CD8-positive, alpha-beta memory T cell (primary cell): ENCODE data around the gene CEP43. TPM values are rescaled to one million over a fixed set of nuclear protein-coding genes. Genes with fewer than 3 reads are reported as not detected.

Experiments
- CTCF ChIA-PET: fragments of 350-600 bp; sonication (Branson Sonifier 250); formaldehyde crosslinking; loops from one replicate; lab custom pipeline; 2021; ENCODE audit warnings: antibody characterized with exemption; lab: Charles Lee
- POLR2A ChIA-PET: fragments of 350-600 bp; sonication (Branson Sonifier 250); formaldehyde crosslinking; loops from one replicate; lab custom pipeline; 2021; ENCODE audit warnings: antibody characterized with exemption; lab: Charles Lee
- DNase-seq, 5 donors: peaks; one replicate each; pipeline versions ENCODE4 v3.0.0 to v3.0.0-alpha.2; 2020 to 2022; ENCODE audit warnings: mixed read lengths in 1 of 5
- H3K27ac ChIP-seq: one replicate; pipeline ENCODE4 v1.7.0; 2013; ENCODE audit warnings: low read depth, mild to moderate bottlenecking, low read length, moderate library complexity
- H3K27me3 ChIP-seq: 2 replicates; pipeline ENCODE4 v1.7.0; 2013; ENCODE audit warnings: low read length, mild to moderate bottlenecking; ENCODE audit not compliant: insufficient read depth, poor library complexity, severe bottlenecking
- H3K36me3 ChIP-seq: 2 replicates; pipeline ENCODE4 v1.7.0; 2013; ENCODE audit warnings: mild to moderate bottlenecking, low read length, moderate library complexity; ENCODE audit not compliant: insufficient read depth
- H3K4me1 ChIP-seq: 2 replicates; pipeline ENCODE4 v1.7.0; 2013; ENCODE audit warnings: mild to moderate bottlenecking, low read length, moderate library complexity; ENCODE audit not compliant: insufficient read depth
- H3K4me3 ChIP-seq: 2 replicates; pipeline ENCODE4 v1.7.0; 2013; ENCODE audit warnings: mild to moderate bottlenecking, low read length
- H3K9me3 ChIP-seq: 2 replicates; pipeline ENCODE4 v1.7.0; 2013; ENCODE audit warnings: mild to moderate bottlenecking, low read length
- H3K27ac Mint-ChIP-seq, 8 donors: one replicate each; pipeline ENCODE4 v1.8.0; 2020 to 2021; ENCODE audit warnings: mixed read lengths in 8 of 8, mild to moderate bottlenecking in 6 of 8, inconsistent platforms in 3 of 8, moderate library complexity in 3 of 8
- H3K27me3 Mint-ChIP-seq, 2 donors: one replicate each; pipeline ENCODE4 v1.8.0; 2020 to 2021; ENCODE audit warnings: mixed read lengths in 2 of 2, mild to moderate bottlenecking in 1 of 2, moderate library complexity in 1 of 2
- H3K36me3 Mint-ChIP-seq, 3 donors: one replicate each; pipeline ENCODE4 v1.8.0; 2020 to 2021; ENCODE audit warnings: mixed read lengths in 3 of 3, inconsistent platforms in 1 of 3, mild to moderate bottlenecking in 1 of 3
- H3K4me1 Mint-ChIP-seq, 3 donors: one replicate each; pipeline ENCODE4 v1.8.0; 2020 to 2021; ENCODE audit warnings: mixed read lengths in 3 of 3, inconsistent platforms in 1 of 3, mild to moderate bottlenecking in 1 of 3
- H3K4me3 Mint-ChIP-seq, 7 donors: one replicate each; pipeline ENCODE4 v1.8.0; 2020 to 2021; ENCODE audit warnings: mixed read lengths in 7 of 7, mild to moderate bottlenecking in 6 of 7, moderate library complexity in 4 of 7, inconsistent platforms in 2 of 7
- H3K9me3 Mint-ChIP-seq, 5 donors: one replicate each; pipeline ENCODE4 v1.8.0; 2020 to 2022; ENCODE audit warnings: mixed read lengths in 5 of 5, mild to moderate bottlenecking in 3 of 5, moderate library complexity in 2 of 5, inconsistent platforms in 1 of 5
- polyA plus RNA-seq: library from polyadenylated mRNA; unstranded; fragments of 300-500 nt; fragmentation: Illumina TruSeq; gene quantifications from one replicate; pipeline ENCODE4 v1.2.3, GENCODE V29; 2021
- total RNA-seq, 2 experiments: library from RNA; stranded (reverse); gene quantifications; one replicate each; pipeline ENCODE4 v1.2.3, GENCODE V29; 2021

The CEP43 gene
- total and polyA plus RNA-seq, 3 experiments from 2014 or later, result 6.8 to 29.5 (median 26.4) TPM

DNA sequence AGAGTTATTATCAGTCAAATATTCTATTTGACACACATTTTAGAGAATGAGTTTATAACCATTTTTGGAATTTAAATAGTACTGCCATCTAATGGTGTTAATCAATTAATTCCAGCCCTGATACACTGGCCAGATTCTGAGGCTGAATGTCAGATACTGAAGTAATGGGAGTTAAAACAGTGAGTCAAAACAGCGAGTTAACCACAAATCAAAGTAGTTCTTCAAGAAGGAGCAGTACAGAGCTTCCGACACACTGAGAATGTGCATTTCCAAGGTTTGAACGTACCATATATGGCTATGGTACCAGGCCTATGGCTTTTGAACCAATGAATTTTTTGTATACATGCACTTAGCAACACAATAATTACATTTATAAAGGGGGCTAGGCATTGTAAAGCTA lies 11.3 kb upstream of the CEP43 start:
- Histone ChIP-seq H3K4me1 (peaks cover 10% of the 10 kb centered on the region), H3K27ac (no peak overlapping the region), H3K27me3 (no peaks in the 10 kb centered on the region), H3K4me3 (no peak overlapping the region), H3K36me3 (no peaks in the 10 kb centered on the region), H3K9me3 (no peaks in the 10 kb centered on the region)
- ChIA-PET CTCF (interaction anchor here (0.9 to 5.0 kb wide), 11 partner anchors 15 to 361 kb away, joined by 3 to 46 read pairs (median 14); partner anchors contain the start of genes RNASET2 and RPS6KA2), POLR2A (interaction anchor here (0.7 to 1.7 kb wide), 2 partner anchors 11 to 38 kb away, joined by 3 to 4 read pairs; partner anchors contain the start of gene CEP43)
- Mint-ChIP-seq H3K36me3 (peaks cover 0 to 6% (median 2%) of the 10 kb centered on the region in 3 donors), H3K27ac (no peak overlapping the region), H3K4me3 (no peak overlapping the region), H3K9me3 (no peaks in the 10 kb centered on the region), H3K4me1 (peaks cover 7 to 17% (median 12%) of the 10 kb centered on the region in 3 donors), H3K27me3 (peaks cover 0 to 2% of the 10 kb centered on the region in 2 donors)
- DNase-seq, result no peak

- no peak for DNase-seq
- Mint-ChIP-seq H3K27me3 (no peaks in the 10 kb centered on the region), H3K36me3 (peaks cover 0 to 7% (median 2%) of the 10 kb centered on the region in 3 donors), H3K9me3 (no peaks in the 10 kb centered on the region), H3K4me1 (peaks cover 7 to 17% (median 12%) of the 10 kb centered on the region in 3 donors), H3K27ac (no peak overlapping the region), H3K4me3 (no peak overlapping the region)
- Histone ChIP-seq H3K27ac (no peak overlapping the region), H3K36me3 (no peaks in the 10 kb centered on the region), H3K4me1 (peaks cover 10% of the 10 kb centered on the region), H3K9me3 (no peaks in the 10 kb centered on the region), H3K27me3 (no peaks in the 10 kb centered on the region), H3K4me3 (no peak overlapping the region)
- ChIA-PET CTCF (interaction anchor here (0.9 to 5.0 kb wide), 14 partner anchors 9 to 362 kb away, joined by 3 to 46 read pairs (median 13); partner anchors contain the start of genes CEP43, RNASET2 and RPS6KA2), POLR2A (interaction anchor here (1.7 kb wide), 1 partner anchor 38 kb away, joined by 4 read pairs; no protein-coding TSS in a partner anchor)
Observed at GRCh38 chr6:166988674-166989201, 10.5 kb upstream of the CEP43 start.

DNA sequence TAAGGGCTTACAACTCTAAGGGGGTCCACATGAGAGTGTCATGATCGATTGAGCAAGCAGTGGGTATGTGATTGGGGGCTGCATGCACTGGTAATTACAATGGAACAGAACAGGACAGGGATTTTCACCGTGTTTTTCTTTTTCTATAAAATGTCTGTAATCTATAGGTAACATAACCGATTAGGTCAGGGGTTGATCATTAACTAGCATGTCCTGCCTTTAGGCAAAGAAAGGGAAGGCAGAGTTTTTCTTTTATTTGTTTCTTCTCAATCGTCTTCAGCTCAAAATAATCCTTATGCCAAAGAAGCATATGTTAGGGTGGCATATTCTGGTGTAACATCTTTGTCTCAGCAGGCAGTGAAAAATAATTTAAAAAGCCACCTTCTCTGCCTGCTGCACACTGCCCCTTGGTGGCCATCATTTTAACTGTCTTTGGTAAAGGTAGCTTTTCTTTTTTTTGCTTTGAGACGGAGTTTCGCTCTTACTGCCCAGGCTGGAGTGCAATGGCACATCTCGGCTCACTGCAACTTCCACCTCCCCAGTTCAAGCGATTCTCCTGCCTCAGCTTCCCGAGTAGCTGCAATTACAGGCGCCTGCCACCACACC lies 9.7 kb upstream of the CEP43 start:
- POLR2A ChIA-PET, result interaction anchor here (0.7 to 1.7 kb wide), 3 partner anchors 30 to 39 kb away, joined by 3 to 4 read pairs (median 4); partner anchors contain the start of gene RNASET2
- H3K9me3 ChIP-seq, result no peaks in the 10 kb centered on the region
- Mint-ChIP-seq H3K4me1 (peaks cover 7 to 17% (median 12%) of the 10 kb centered on the region in 3 donors), H3K27me3 (no peaks in the 10 kb centered on the region), H3K4me3 (no peak overlapping the region), H3K27ac (peak overlapping the region in 1 of 8 donors; percentile 62), H3K36me3 (peaks cover 0 to 10% (median 4%) of the 10 kb centered on the region in 3 donors), H3K9me3 (no peaks in the 10 kb centered on the region)
- H3K27me3 ChIP-seq, result no peaks in the 10 kb centered on the region
- DNase-seq, result peak in 3 of 5 donors; percentile 7 to 59 (median 54)
- H3K4me3 ChIP-seq, result no peak overlapping the region
- H3K36me3 ChIP-seq, result no peaks in the 10 kb centered on the region
- H3K27ac ChIP-seq, result no peak overlapping the region
- CTCF ChIA-PET, result interaction anchor here (0.7 to 5.0 kb wide), 22 partner anchors 8 to 554 kb away, joined by 3 to 46 read pairs (median 4); partner anchors contain the start of genes CEP43 and RNASET2
- peaks cover 10% of the 10 kb centered on the region for H3K4me1 ChIP-seq

GRCh38 chr6:166996406-166996805 lies 2.8 kb upstream of the CEP43 start:
- CTCF ChIA-PET, result interaction anchor here (0.9 kb wide), 1 partner anchor 145 kb away, joined by 4 read pairs; no protein-coding TSS in a partner anchor

GRCh38 chr6:166997348-166997747 lies 1.8 kb upstream of the CEP43 start:
- no peak for DNase-seq
- H3K4me1 ChIP-seq, result peaks cover 28% of the 10 kb centered on the region
- CTCF ChIA-PET, result interaction anchor here (1.0 kb wide), 1 partner anchor 8 kb away, joined by 5 read pairs; no protein-coding TSS in a partner anchor
- no peaks in the 10 kb centered on the region for H3K9me3 ChIP-seq
- peaks cover 0 to 27% (median 5%) of the 10 kb centered on the region in 3 donors for H3K36me3 Mint-ChIP-seq
- peaks cover 4% of the 10 kb centered on the region for H3K36me3 ChIP-seq
- no peaks in the 10 kb centered on the region for H3K9me3 Mint-ChIP-seq
- H3K4me3 ChIP-seq, result peak overlapping the region; percentile 3
- POLR2A ChIA-PET, result no interaction called here
- H3K27ac ChIP-seq, result no peak overlapping the region
- H3K4me1 Mint-ChIP-seq, result peaks cover 30 to 41% (median 32%) of the 10 kb centered on the region in 3 donors
- no peaks in the 10 kb centered on the region for H3K27me3 Mint-ChIP-seq
- H3K27ac Mint-ChIP-seq, result peak overlapping the region in 5 of 8 donors; percentile 10 to 88 (median 73)
- no peaks in the 10 kb centered on the region for H3K27me3 ChIP-seq
- peak overlapping the region; percentile 78 to 95 (median 87) for H3K4me3 Mint-ChIP-seq

More at GRCh38 chr6:166996406-166996805, 2.8 kb upstream of the CEP43 start:
- H3K27ac Mint-ChIP-seq, result no peak overlapping the region
- no peak overlapping the region for H3K4me3 ChIP-seq
- no peak overlapping the region for H3K4me3 Mint-ChIP-seq
- DNase-seq, result no peak
- no peak overlapping the region for H3K27ac ChIP-seq
- peaks cover 23 to 32% (median 25%) of the 10 kb centered on the region in 3 donors for H3K4me1 Mint-ChIP-seq
- H3K4me1 ChIP-seq, result peaks cover 24% of the 10 kb centered on the region
- H3K36me3 Mint-ChIP-seq, result peaks cover 0 to 25% (median 5%) of the 10 kb centered on the region in 3 donors
- no peaks in the 10 kb centered on the region for H3K27me3 Mint-ChIP-seq
- H3K9me3 Mint-ChIP-seq, result no peaks in the 10 kb centered on the region
- H3K36me3 ChIP-seq, result peaks cover 4% of the 10 kb centered on the region
- POLR2A ChIA-PET, result no interaction called here
- H3K27me3 ChIP-seq, result no peaks in the 10 kb centered on the region
- no peaks in the 10 kb centered on the region for H3K9me3 ChIP-seq

GRCh38 chr6:166997768-166998255 lies 1.4 kb upstream of the CEP43 start:
- no peak overlapping the region for H3K27ac ChIP-seq
- H3K27me3 ChIP-seq, result no peaks in the 10 kb centered on the region
- peak overlapping the region; percentile 3 for H3K4me3 ChIP-seq
- H3K36me3 Mint-ChIP-seq, result peaks cover 0 to 25% (median 5%) of the 10 kb centered on the region in 3 donors
- ChIA-PET POLR2A (no interaction called here), CTCF (interaction anchor here (1.0 kb wide), 2 partner anchors 8 to 144 kb away, joined by 3 to 5 read pairs; no protein-coding TSS in a partner anchor)
- H3K27ac Mint-ChIP-seq, result peak overlapping the region in 6 of 8 donors; percentile 10 to 88 (median 74)
- no peaks in the 10 kb centered on the region for H3K9me3 Mint-ChIP-seq
- DNase-seq, result peak; percentile 12 to 64 (median 22)
- H3K9me3 ChIP-seq, result no peaks in the 10 kb centered on the region
- H3K4me1 ChIP-seq, result peaks cover 28% of the 10 kb centered on the region
- H3K4me3 Mint-ChIP-seq, result peak overlapping the region; percentile 78 to 95 (median 87)
- peaks cover 30 to 41% (median 33%) of the 10 kb centered on the region in 3 donors for H3K4me1 Mint-ChIP-seq
- H3K27me3 Mint-ChIP-seq, result no peaks in the 10 kb centered on the region
- H3K36me3 ChIP-seq, result peaks cover 4% of the 10 kb centered on the region

GRCh38 chr6:166998256-166999144 lies 697 bp upstream of the CEP43 start:
- H3K27me3 ChIP-seq, result no peaks in the 10 kb centered on the region
- H3K27me3 Mint-ChIP-seq, result no peaks in the 10 kb centered on the region
- H3K27ac Mint-ChIP-seq, result peak overlapping the region in 3 of 8 donors; percentile 39 to 79 (median 71)
- peak overlapping the region; percentile 57 for H3K27ac ChIP-seq
- CTCF ChIA-PET, result interaction anchor here (1.0 to 2.0 kb wide), 6 partner anchors 9 to 144 kb away, joined by 3 to 10 read pairs (median 6); partner anchors contain the start of gene RNASET2
- POLR2A ChIA-PET, result interaction anchor here (0.5 to 2.1 kb wide), 4 partner anchors 10 to 372 kb away, joined by 3 to 7 read pairs (median 5); partner anchors contain the start of gene RNASET2
- peaks cover 4% of the 10 kb centered on the region for H3K36me3 ChIP-seq
- H3K36me3 Mint-ChIP-seq, result peaks cover 0 to 25% (median 5%) of the 10 kb centered on the region in 3 donors
- H3K4me3 Mint-ChIP-seq, result peak overlapping the region; percentile 87 to 95 (median 89)
- H3K9me3 Mint-ChIP-seq, result no peaks in the 10 kb centered on the region
- H3K4me1 ChIP-seq, result peaks cover 28% of the 10 kb centered on the region
- peak in 4 of 5 donors; percentile 2 to 52 (median 12) for DNase-seq
- H3K4me3 ChIP-seq, result peak overlapping the region; percentile 81
- H3K4me1 Mint-ChIP-seq, result peaks cover 30 to 41% (median 33%) of the 10 kb centered on the region in 3 donors
- no peaks in the 10 kb centered on the region for H3K9me3 ChIP-seq
